Nucleus accumbens (tissue), 56 donors: ENCODE measurements around the gene CFAP298.

Experiments
- DNase-seq, 56 donors: peaks; one replicate each; lab custom pipeline; 2025; lab: John Stamatoyannopoulos, UW

The CFAP298 gene

GRCh38 chr21:32602099-32602498 is 10.1 kb downstream of the CFAP298 start:
- no peak for DNase-seq

- no peak for DNase-seq
Measured at GRCh38 chr21:32599526-32599925, 12.7 kb downstream of the CFAP298 start.

DNA sequence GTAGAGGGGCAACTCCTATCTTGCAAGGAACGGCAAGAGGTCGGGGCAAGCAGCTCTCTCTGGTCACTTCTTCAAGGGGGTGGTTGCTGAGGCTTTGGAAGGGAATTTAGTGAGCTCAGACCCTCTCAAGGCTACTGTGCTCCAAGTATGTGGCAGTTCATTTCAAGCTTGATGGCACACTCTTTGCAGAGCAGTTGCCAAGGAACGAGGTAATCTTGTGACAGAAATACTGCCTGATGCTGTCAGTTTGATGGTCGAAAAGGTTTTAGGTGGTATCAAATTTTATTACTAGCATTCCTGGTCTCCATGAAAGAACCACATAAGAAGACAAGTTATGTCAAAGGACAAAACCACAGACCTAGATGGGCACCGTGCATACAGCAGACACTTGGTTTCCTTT is 13.1 kb downstream of the CFAP298 start:
- DNase-seq, result no peak

DNA sequence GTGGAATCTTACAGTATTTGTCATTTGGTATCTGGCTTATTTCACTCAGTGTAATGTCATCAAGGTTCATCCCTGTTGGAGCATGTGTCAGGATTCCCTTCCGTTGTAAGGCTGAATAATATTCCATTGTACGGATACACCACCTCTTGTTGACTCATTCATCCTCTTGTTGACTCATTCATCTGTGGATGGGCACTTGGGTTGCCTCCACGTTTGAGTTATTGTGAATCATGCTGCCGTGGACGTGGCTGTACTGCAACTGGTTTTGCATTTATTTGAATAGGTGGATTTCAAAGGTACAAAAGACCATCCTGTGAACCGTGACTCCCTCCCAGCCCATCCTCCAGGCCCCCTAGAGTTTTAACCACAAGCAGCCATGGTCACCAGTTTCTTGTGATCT is 15.0 kb downstream of the CFAP298 start:
- DNase-seq, result peak in 1 of 56 donors; percentile 40

DNA sequence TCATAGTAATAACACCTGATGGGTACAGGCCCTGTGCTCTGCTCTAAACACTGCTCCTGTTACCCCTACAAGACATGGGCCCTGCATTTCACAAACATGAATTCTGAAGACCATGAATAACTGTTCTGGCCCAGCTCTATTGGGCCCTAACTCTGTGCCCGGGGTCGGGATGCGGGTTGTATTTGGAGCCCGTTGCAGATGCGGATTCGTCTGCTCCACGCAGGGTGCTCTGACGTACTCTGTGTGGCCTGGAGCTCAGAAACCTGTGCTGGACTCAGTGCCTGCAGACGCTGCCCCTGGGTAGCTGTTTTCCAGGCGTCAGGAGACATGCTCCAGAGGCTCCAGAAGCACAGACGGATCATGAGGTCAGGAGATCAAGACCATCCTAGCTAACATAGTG is 16.7 kb downstream of the CFAP298 start:
- no peak for DNase-seq

GRCh38 chr21:32593690-32594089 is 18.5 kb downstream of the CFAP298 start:
- DNase-seq, result no peak

DNA sequence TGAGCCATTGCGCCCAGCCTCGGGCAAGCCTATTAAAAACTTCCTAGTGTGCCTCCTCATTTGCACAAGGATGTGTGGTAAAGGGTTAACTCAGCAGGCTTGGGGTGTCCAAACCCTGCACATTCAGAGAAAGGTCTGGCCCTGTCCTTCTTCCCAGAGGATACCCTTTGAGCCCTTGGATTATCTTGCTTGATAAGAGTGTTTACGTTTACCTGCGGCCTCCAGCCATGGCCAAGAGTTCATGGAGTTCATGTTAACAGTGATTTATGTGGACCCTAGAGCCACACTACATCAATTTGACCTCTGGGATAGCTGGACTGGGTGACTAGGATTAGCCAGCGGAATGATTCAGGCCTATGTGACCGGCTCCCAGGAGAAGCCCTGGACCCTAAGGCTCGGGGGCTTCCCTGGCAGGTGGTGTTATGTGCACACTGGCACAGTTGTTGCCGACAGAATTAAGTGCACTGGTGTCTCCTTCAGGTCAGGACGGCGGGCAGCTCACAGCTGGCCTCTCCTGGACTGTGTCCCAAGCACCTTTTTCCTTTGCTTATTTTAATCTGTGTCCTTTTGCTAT is 19.2 kb downstream of the CFAP298 start:
- DNase-seq, result no peak

GRCh38 chr21:32590130-32590529 is 22.0 kb downstream of the CFAP298 start:
- no peak for DNase-seq

DNA sequence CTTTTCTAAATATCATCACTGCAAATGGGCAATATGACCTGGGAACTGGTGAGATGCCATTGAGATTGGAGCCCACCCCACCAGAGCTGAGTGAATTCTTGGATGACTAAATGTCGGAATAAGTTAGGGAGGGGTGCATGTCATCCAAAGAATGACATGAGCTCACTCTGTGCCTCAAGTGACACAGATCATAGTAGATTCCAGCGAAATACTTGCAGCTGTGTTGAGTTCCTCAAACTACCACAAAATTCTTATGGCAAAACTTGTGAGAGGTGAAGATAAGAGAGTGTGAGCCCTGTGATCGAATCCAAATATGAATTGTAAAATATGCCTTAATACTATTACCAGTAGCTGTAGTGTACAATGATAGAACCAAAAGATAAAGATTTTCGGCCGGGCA is 24.5 kb downstream of the CFAP298 start:
- DNase-seq, result no peak

GRCh38 chr21:32587120-32587519 is 25.1 kb downstream of the CFAP298 start:
- no peak for DNase-seq

DNA sequence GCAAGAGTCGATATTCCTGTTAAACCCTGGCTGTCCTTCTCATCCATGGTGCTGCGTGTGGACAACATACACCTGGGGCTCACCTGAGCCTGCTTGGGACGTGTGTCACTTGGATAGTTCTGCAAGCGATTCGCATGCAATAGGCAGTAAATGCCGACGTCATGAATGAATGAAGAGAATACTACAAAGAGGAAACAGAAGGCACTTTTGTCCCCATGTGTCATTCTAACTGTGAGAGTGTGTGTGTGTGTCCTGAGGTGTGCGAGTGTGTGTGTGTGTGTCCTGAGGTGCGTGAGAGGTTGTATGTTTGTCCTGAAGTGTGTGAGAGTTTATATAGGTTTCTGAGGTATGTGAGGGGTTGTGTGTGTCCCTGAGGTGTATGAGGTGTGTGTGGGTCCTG is 26.2 kb downstream of the CFAP298 start:
- no peak for DNase-seq

DNA sequence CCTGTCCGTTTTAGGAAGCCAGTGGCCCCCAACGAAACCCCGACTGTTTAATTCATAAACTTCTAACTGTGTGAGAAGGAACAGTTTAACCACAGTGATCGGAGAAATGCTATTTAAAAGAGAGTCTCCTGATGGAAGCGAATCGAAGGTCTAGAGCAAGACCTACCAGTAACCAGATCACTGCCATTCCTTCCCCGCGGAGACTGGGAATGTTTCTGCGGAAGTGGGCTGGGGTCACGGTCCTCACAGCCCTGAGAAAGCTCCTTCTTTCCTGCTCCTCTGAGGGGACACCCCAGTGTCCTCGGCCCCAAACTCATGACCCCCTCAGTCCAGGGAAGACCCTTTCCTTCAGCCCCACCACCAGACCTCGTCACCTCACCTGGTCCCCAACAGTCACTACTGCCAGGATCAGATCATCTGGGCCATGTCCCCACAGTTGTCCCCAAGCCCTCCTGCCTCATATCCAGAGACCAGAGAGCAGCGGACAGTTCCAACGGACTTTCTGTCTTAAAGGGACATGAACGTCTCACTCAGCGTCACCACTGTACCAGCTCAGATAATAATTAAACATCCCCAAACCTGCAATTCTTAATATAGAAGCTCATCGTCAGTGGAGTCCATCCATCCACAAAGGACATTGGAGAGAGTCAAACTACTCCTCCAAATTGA is 27.0 kb downstream of the CFAP298 start, which contains the start of gene TCP10L:
Gene TCP10L, minus strand, starts transcription at position 482 of the 669 bp plus-strand sequence. CDS start 1,219 bp downstream, outside the sequence.
- DNase-seq, result no peak

DNA sequence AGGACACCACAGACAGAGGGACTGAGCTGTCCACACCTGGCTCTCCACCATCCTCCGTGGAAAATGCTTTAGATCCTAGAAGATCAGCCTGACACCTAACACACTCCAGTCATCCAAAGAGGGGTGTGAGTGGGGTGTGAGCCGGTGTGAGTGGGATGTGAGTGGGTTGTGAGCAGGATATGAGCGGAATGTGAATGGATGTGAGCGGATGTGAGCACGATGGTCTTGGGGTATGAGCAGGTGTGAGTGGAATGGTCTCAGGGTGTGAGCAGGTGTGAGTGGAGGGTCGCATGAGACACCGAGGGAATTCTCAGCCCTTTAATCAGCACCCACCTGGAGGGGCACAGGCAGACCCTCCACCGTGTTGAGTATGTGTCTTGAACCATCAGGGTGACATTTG is 27.7 kb downstream of the CFAP298 start:
- DNase-seq, result no peak

DNA sequence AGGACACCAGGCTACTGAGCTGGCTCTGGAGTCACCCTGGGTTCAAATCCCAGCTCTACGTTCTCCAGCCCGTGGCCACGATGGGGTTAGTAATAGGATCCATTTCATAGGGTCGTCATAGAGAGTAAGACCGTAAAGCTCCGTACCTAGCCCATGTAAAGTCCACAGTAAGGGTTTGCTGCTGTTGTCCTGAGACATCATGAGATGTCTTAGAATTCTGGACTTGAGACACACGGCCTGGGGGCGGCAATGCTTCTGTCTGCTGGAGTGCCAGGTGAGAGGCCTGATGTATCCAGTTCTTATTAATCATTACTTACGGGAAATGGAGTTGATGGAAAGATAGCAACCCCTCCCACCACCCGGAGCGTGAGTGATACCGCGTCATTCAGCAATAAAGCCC is 30.4 kb downstream of the CFAP298 start:
- no peak for DNase-seq

DNA sequence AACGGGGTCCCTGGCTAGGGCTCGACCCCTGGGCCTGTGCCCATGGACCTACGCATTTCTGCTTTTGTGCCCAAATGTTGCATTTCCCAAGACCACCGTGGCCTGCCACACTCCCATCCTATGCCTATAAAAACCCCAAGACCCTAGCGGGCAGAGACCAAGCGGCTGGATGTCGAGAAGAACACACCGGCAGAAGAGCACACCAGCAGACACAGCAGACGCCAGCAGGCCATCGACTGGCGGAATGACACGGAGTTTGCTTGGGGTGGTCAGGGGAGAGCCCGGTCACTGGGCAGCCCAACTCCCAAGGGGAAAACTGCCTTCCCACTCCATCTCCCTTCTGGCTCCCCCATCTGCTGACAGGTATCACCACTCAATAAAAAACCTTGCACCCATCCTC is 31.2 kb downstream of the CFAP298 start:
- DNase-seq, result no peak

DNA sequence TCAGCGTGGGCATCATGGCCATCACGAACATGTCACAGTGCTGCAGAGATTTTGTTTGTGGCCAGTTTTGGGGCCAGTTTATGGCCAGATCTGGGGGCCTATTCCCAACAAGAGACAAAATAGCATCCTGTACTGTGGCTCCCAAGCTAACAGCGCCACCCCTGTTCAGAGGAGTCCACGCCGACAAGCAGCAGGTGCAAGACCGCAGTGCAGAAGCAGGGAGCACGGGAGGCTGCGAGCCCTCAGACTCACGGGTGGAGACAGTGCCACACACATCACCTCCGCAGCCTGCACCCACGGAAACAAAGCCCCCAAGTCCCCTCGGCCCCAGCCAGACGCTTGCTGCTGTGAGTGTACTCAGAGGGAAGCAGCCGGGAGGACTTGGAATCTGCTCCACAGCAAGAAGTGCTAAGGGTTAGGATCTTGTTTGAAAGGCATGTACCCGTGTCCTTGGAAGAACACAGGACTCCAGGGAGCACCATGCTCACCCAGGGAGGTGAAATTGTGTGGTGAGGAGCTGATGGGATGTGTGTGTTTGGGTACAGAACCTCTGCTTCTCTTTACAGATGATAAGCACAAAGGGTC is 34.0 kb downstream of the CFAP298 start:
- no peak for DNase-seq

DNA sequence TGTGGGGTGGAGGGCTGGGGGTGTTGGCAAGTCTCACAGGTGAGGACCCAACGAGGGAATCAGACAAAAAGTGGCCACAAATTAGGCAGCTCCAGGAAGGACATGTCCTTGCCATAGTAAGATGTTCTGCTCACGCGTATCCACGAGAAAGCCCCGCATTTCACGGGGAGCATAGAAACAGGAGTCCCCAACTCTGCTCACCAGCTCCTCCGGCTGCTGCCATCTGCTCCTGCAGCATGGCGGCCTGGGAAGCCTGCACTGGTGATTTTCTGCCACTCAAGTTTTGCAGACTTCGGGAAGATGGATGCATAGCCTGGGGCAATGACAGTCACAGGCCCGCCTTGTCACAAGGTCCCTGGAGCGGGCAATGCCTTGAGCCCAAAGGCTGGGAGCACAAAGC is 36.2 kb downstream of the CFAP298 start:
- DNase-seq, result no peak

DNA sequence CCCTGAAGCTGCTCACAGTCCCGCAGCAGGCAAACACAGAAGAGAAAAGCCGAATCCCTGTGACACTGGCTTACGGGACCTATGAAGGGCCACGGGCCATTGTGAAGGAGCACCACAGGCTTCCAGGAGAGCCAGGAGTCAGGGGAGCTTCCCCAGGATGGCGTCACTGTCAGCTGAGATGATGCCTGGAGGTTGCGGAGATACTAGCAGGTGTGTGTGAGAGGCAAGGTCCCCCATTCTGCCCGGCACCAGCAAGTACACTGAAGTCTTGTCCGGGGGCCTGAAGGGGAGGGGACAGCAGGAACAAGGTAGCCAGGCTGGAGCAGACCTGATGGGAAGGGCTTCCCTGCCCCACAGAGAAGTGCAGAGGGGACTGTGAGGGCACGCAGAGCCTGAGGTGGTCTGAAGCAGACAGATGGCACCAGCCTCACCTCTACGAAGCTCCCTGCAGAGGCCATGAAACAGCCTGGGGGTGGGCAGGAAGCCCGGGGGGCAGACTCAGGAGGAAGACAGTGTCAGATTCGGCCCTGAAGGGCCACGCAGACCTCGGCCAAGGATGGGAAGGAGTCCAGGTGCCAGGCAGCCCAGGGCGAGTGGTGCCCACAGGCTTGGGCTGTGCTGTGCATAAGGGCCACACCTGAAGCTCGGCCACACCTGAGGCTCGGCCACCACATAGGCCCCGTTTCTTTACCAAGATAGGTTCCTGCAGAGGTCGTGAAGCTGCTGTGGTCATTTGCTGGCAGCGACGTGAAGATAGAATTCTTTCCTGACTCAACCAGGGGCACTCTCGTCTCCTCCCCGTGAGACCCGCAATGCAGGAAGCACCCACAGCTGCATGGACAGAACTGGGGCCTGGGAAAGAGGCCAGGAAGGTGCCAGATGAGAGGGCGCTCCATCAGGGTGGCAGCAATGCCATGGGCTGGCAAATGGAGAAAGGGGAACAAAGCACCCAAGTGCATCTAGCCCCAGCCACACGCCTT is 36.9 kb downstream of the CFAP298 start:
- no peak for DNase-seq

DNA sequence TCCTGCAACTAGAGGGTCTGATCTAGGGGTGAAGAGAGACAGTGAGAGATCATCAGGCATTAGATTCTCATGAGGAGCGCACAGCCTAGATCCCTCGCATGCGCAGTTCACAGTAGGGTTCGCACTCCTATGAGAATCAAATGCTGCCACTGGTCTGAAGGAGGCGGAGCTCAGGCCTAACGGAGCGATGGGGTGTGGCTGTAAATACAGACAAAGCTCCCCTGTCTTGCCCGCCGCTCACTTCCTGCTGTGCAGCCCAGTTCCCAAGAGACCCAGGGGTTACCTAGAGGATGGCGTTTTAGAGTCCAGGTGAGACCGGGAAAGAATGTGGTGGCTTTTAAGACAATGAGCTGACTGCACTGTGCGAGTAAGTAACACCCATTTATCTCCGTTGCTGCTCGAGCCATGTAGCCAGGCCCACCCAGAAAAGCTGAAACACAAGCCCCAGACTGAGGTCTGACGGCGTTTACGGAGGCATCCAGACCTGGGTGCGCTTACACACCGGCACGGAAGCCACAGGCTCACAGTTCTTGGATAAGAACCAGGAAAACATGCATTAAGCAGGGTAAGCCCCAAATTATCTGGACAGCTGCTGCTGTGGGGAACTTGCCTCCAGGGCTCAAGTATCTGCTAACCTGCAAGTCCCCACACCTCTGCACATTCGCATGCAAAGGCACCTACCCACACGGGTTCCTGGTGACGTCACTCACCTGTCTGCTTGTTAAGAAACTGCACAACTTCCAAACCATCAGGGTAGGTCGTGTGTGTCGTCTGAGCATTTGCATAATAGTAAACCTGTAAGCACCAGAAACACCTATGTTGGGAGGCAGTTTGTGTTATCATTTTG is 39.4 kb downstream of the CFAP298 start:
- peak in 3 of 56 donors; percentile 9 to 13 (median 10) for DNase-seq

GRCh38 chr21:32570456-32570855 is 41.7 kb downstream of the CFAP298 start:
- DNase-seq, result no peak
